Central memory CD4-positive, alpha-beta T cell (primary cell): ENCODE results near the gene ADGRA1.

ENCODE experiments used
- DNase-seq: peaks from one replicate; pipeline ENCODE4 v3.0.0; 2022

Gene ADGRA1

GRCh38 chr10:133076274-133077038 is 11.3 kb upstream of the ADGRA1 start:
- DNase-seq, result no peak

GRCh38 chr10:133079836-133080682 is 7.7 kb upstream of the ADGRA1 start:
- DNase-seq, result no peak

- DNase-seq, result no peak
Measured at GRCh38 chr10:133080683-133081040, 7.1 kb upstream of the ADGRA1 start.

- no peak for DNase-seq
Measured at GRCh38 chr10:133081636-133082035, 6.1 kb upstream of the ADGRA1 start.

DNA sequence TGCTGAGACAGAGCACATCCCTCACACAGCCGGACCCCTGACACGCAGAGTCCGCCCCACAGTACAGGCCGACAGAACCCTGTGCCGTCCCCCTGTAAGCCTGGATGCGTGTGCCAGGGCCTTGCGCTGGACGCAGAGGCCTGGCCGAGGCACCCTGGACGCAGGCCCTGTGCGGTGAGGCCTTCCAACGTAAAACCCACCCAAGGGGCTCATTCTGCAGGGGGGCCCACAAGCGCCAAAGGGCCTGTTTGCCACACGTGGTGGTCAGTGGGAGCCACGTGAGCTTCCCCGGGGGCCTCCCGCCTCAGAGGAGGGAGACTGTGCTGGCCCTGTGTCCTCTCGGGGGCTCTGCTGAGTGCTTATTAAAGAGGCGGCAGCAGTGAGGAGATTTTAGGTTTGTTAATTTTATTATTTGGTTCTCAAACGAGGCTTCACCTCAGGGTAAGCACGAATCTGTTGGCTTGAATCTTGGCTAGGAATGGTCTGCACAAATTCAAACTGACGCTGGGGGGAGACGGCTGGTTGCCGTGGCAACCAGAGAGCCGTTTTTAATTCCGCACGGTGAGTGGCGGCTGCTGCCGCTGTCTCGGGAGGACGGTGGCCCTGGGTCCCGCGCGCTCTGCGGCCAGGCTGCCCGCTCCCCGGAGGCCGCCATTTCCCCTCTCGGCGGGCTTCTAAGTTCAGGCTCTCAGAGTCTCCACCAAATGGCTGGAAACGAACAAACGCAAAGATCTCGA is 4.9 kb upstream of the ADGRA1 start:
- DNase-seq, result no peak

- DNase-seq, result no peak
Measured at GRCh38 chr10:133083422-133084100, 4.2 kb upstream of the ADGRA1 start.

DNA sequence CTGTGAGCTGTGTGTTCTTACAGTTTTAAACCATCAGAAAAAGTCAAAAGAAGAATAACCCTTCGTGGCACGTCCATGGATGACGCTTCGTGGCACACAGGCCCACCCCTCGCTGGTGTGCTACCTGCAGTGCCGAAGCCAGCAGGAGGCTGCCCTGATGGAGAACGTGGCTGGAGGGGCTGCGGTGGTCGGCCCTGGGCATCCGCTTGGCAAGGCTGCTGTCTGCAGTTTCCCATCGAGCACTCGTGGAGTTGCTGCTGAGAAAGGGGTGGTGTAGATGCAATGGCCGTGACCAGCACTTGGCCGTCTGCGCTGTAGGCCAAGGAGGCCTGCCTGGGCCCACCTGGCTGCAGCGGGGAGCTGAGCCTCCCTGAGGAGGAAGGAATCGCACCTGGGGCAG is 3.2 kb upstream of the ADGRA1 start:
- no peak for DNase-seq

DNA sequence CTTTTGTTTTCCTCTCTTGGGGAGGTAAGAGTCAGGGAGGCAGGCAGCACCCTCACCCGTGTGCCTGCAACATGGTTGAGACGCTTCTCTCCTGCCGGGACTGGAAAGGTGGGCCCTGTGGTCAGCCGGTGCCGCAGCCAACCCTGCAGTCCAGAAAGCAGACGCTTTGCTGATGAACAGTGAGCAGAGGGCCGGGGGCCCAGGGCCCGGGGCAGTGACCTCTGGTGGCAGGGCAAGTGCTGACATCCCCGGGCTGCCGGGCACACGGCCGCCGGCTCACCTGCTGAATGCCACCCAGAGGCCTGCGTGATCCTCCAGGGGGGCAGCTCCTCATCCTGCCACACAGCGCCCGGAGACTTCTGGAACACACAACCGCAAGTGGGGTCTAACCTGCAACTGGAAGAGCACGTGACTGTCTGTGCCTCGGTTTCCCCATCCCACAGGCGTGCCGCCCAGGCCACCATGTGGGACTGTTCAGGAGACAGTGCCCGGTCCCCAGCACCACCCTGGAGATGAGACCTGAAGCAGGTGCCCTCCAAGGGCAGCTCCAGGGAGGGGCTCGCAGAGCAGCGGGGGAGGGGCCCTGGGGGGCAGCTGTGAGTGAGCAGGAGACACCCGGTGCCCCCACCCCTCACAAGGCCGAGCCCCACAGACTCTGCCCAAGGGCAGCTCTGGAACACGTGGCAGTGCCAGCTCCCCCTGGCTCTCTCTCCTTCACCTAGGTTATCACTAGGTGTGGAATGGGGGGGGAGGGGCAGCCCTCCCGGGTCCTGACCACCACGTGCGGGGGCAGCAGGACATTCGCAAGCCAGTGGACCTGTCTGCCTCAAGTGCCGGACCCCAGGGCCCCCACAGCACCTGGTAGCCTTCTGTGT is 2.2 kb upstream of the ADGRA1 start:
- no peak for DNase-seq

DNA sequence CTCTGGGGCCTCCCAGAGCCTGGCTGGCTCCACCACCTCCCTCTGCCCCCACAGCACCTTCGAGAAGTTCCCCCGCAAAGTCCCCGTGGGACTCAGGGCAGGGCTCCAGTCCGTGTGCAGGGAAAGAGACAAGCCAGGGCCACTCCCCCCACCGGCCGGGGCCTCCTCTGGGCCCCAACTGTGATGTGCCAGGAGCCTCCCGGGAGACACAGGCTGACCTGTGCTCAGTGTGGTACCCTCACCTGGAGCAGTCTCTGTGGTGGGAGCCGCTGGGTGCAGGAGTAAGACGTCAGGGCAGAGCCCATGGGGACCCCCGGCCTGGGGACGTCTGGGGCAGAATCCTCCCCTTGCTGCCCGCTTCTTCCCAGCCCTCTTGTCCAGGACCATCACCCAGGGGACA is 1.5 kb upstream of the ADGRA1 start:
- DNase-seq, result no peak

DNA sequence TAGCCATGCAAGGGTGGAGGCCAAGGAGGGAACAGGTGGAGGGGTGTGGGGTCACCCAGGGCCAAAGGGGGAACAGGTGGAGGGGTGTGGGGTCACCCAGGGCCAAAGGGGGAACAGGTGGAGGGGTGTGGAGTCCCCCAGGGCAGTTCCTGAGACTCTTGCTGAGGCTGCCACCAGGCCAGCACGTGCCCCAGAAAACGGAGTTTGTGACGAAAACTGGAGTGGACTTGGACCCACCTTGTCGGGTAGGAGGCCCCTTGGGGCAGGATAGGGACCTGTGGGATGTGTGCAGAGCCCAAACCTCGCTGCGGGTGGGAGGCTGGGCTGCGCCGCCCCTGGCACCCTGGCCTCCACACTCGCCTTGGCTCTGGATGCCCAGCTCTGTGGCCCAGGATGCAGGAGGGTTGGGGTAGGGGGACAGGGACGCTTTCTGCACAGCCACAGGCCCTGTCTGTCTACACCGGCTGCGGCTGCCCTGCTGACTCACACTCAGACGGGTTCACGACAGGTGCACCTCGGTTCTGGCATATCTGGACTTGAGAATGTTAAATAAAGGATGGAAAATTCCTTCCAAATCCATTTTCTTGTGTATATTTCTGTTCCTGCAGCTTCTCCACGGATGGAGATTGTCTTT is 562 bp upstream of the ADGRA1 start:
- no peak for DNase-seq

GRCh38 chr10:133088179-133088955 is 643 bp downstream of the ADGRA1 start:
- no peak for DNase-seq

GRCh38 chr10:133088956-133089800 is 1.5 kb downstream of the ADGRA1 start:
- DNase-seq, result no peak

DNA sequence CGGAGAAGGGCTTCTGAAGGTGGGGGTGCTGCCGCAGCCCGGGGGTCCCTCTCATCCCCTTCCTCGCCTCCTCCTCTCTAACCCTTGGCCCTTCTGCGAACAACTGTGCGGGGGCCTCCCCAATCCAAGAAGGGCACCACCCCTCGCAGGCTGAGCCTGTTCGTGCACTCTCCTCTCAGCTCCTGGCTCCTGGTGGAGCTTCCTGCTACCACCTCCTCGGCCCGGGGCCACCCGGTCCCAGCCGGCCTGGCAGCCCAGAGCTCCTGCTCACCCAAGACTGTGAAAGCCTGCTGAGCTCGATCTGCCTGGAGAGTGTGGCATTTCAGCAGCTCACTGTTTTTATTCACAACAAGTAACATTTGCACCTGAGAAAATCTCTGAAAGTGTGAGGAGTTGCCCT is 2.4 kb downstream of the ADGRA1 start:
- DNase-seq, result no peak

GRCh38 chr10:133090654-133091053 is 2.9 kb downstream of the ADGRA1 start:
- no peak for DNase-seq

GRCh38 chr10:133091316-133091715 is 3.6 kb downstream of the ADGRA1 start:
- no peak for DNase-seq

DNA sequence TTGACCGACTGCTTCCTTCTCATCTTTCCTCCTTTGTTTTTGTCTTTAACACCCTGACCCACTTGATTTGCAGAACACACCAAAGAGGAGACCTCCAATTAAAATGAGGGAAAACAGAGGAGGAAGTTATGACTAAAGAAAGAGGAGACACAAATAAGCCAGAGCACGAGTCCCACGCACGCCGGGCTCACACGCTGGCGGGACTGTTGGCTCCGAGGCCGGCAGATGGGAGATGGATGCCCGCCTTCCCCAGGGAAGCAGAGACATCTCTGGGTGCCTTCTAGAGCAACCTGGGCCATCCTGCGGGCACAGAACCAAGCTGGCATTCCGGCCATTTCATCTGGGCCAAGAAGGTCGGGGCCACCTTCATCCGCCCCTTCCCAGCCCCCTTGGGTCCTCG is 5.6 kb downstream of the ADGRA1 start:
- DNase-seq, result no peak

GRCh38 chr10:133094286-133094685 is 6.6 kb downstream of the ADGRA1 start:
- no peak for DNase-seq

- no peak for DNase-seq
Measured at GRCh38 chr10:133094866-133095265, 7.1 kb downstream of the ADGRA1 start.

- no peak for DNase-seq
Measured at GRCh38 chr10:133095586-133095985, 7.9 kb downstream of the ADGRA1 start.
